Activated CD4-positive, alpha-beta T cell treated with anti-CD3 and anti-CD28 coated beads for 48 hours (primary cell): ENCODE data around the gene PSPC1.
A peak's percentile ranks its signal among the peaks of the same experiment; 100 is the strongest.
"Not testable (repeated sequence)": the region's sequence is repeated elsewhere in the genome, so short reads cannot be mapped to it uniquely, and the experiment has no call there.

ENCODE experiments used
- DNase-seq: peaks from one replicate; pipeline ENCODE4 v3.0.0-alpha.2; 2020

Gene PSPC1

GRCh38 chr13:19763618-19764017 is 19.1 kb downstream of the PSPC1 start:
- no peak for DNase-seq

GRCh38 chr13:19759669-19760068 is 23.1 kb downstream of the PSPC1 start:
- DNase-seq: no peak

- no peak for DNase-seq
Observed at GRCh38 chr13:19742643-19743042, 40.1 kb downstream of the PSPC1 start.

- DNase-seq: no peak
Observed at GRCh38 chr13:19737844-19738557, 44.7 kb downstream of the PSPC1 start.

- DNase-seq: no peak
Observed at GRCh38 chr13:19726611-19727010, 56.1 kb downstream of the PSPC1 start.

GRCh38 chr13:19725320-19725719 is 57.4 kb downstream of the PSPC1 start:
- no peak for DNase-seq

- no peak for DNase-seq
Observed at GRCh38 chr13:19720039-19720438, 62.7 kb downstream of the PSPC1 start.

GRCh38 chr13:19713186-19713965 is 69.4 kb downstream of the PSPC1 start:
- peak; percentile 8 for DNase-seq

- not testable (repeated sequence) for DNase-seq
Observed at GRCh38 chr13:19709782-19710181, 73.0 kb downstream of the PSPC1 start.

GRCh38 chr13:19709039-19709438 is 73.7 kb downstream of the PSPC1 start:
- not testable (repeated sequence) for DNase-seq

- not testable (repeated sequence) for DNase-seq
Observed at GRCh38 chr13:19704256-19704655, 78.5 kb downstream of the PSPC1 start.

- DNase-seq: not testable (repeated sequence)
Observed at GRCh38 chr13:19701619-19702018, 81.1 kb downstream of the PSPC1 start.

- not testable (repeated sequence) for DNase-seq
Observed at GRCh38 chr13:19700963-19701362, 81.8 kb downstream of the PSPC1 start.

- no peak for DNase-seq
Observed at GRCh38 chr13:19695829-19696228, 86.9 kb downstream of the PSPC1 start.

GRCh38 chr13:19695428-19695827 is 87.3 kb downstream of the PSPC1 start:
- no peak for DNase-seq

GRCh38 chr13:19691447-19691846 is 91.3 kb downstream of the PSPC1 start:
- DNase-seq: not testable (repeated sequence)

GRCh38 chr13:19685437-19685836 is 97.3 kb downstream of the PSPC1 start:
- no peak for DNase-seq

GRCh38 chr13:19685034-19685433 is 97.7 kb downstream of the PSPC1 start:
- DNase-seq: no peak

- no peak for DNase-seq
Observed at GRCh38 chr13:19681517-19681916, 101.2 kb downstream of the PSPC1 start.

GRCh38 chr13:19680751-19681150 is 102.0 kb downstream of the PSPC1 start:
- DNase-seq: no peak

- no peak for DNase-seq
Observed at GRCh38 chr13:19676168-19676567, 106.6 kb downstream of the PSPC1 start.

- DNase-seq: no peak
Observed at GRCh38 chr13:19674898-19675297, 107.8 kb downstream of the PSPC1 start.

- no peak for DNase-seq
Observed at GRCh38 chr13:19673473-19674430, 109.0 kb downstream of the PSPC1 start.
